HEK293 (cell line): ENCODE data around the gene PAIP2.

Experiments used
- BCL6B ChIP-seq: fragments of 450-650 bp; formaldehyde crosslinking; IDR thresholded peaks from 2 replicates; pipeline ENCODE4 v1.5.1; 2017; ENCODE audit warnings: missing biosample characterization, missing genetic modification characterization
- CTCF ChIP-seq: fragments of 450-650 bp; formaldehyde crosslinking; IDR thresholded peaks from 2 replicates; pipeline ENCODE4 v1.5.1; 2016; ENCODE audit warnings: missing biosample characterization, missing genetic modification characterization
- GFI1B ChIP-seq: fragments of 450-650 bp; formaldehyde crosslinking; IDR thresholded peaks from 2 replicates; pipeline ENCODE4 v1.5.1; 2016; ENCODE audit warnings: missing biosample characterization, missing genetic modification characterization
- GLIS2 ChIP-seq: fragments of 450-650 bp; formaldehyde crosslinking; IDR thresholded peaks from 2 replicates; pipeline ENCODE4 v1.5.1; 2016; ENCODE audit warnings: missing biosample characterization, missing genetic modification characterization
- HIC1 ChIP-seq: fragments of 450-650 bp; formaldehyde crosslinking; IDR thresholded peaks from 2 replicates; pipeline ENCODE4 v1.5.1; 2016; ENCODE audit warnings: missing biosample characterization, missing genetic modification characterization
- HOXC10 ChIP-seq: sonication (generic); formaldehyde crosslinking; IDR thresholded peaks from 2 replicates; pipeline ENCODE4 v1.8.1; 2023; ENCODE audit warnings: mild to moderate bottlenecking, missing genetic modification reagents
- KLF10 ChIP-seq: fragments of 450-650 bp; IDR thresholded peaks from 2 replicates; pipeline ENCODE4 v1.5.1; 2018; ENCODE audit warnings: missing biosample characterization, mild to moderate bottlenecking, missing genetic modification characterization
- KLF17 ChIP-seq: fragments of 450-650 bp; formaldehyde crosslinking; IDR thresholded peaks from 2 replicates; pipeline ENCODE4 v1.5.1; 2016; ENCODE audit warnings: missing biosample characterization, missing genetic modification characterization
- SCRT2 ChIP-seq: fragments of 450-650 bp; formaldehyde crosslinking; IDR thresholded peaks from 2 replicates; pipeline ENCODE4 v1.5.1; 2016; ENCODE audit warnings: missing biosample characterization, missing genetic modification characterization
- TCF7L2 ChIP-seq: IDR thresholded peaks from 2 replicates; pipeline ENCODE4 v1.6.1; 2011; ENCODE audit warnings: low read depth, mild to moderate bottlenecking, inconsistent platforms, low read length, moderate library complexity, borderline replicate concordance
- YY2 ChIP-seq: fragments of 450-650 bp; formaldehyde crosslinking; IDR thresholded peaks from 2 replicates; pipeline ENCODE4 v1.5.1; 2016; ENCODE audit warnings: missing biosample characterization, missing genetic modification characterization
- ZBTB48 ChIP-seq: fragments of 450-650 bp; formaldehyde crosslinking; IDR thresholded peaks from 2 replicates; pipeline ENCODE4 v1.5.1; 2016; ENCODE audit warnings: missing biosample characterization, missing genetic modification characterization
- ZBTB7A ChIP-seq: fragments of 450-650 bp; formaldehyde crosslinking; IDR thresholded peaks from 2 replicates; pipeline ENCODE4 v1.5.1; 2016; ENCODE audit warnings: low read depth, missing biosample characterization, missing genetic modification characterization
- ZEB2 ChIP-seq: fragments of 450-650 bp; formaldehyde crosslinking; IDR thresholded peaks from 2 replicates; pipeline ENCODE4 v1.5.1; 2016; ENCODE audit warnings: missing biosample characterization, missing genetic modification characterization
- ZNF155 ChIP-seq: fragments of 450-650 bp; formaldehyde crosslinking; IDR thresholded peaks from 2 replicates; pipeline ENCODE4 v1.5.1; 2016; ENCODE audit warnings: missing biosample characterization, missing genetic modification characterization
- ZNF19 ChIP-seq: fragments of 450-650 bp; formaldehyde crosslinking; IDR thresholded peaks from 2 replicates; pipeline ENCODE4; 2016; ENCODE audit warnings: missing biosample characterization, missing genetic modification characterization, low read depth
- ZNF214 ChIP-seq: fragments of 450-650 bp; formaldehyde crosslinking; IDR thresholded peaks from 2 replicates; pipeline ENCODE4 v1.5.1; 2017; ENCODE audit warnings: missing biosample characterization, mild to moderate bottlenecking, missing genetic modification characterization, borderline replicate concordance
- ZNF23 ChIP-seq: fragments of 450-650 bp; formaldehyde crosslinking; IDR thresholded peaks from 2 replicates; pipeline ENCODE4 v1.5.1; 2016; ENCODE audit warnings: missing biosample characterization, missing genetic modification characterization, borderline replicate concordance
- ZNF302 ChIP-seq: fragments of 450-650 bp; formaldehyde crosslinking; IDR thresholded peaks from 2 replicates; pipeline ENCODE4 v1.5.1; 2016; ENCODE audit warnings: missing biosample characterization, missing genetic modification characterization, low read depth
- ZNF398 ChIP-seq: fragments of 450-650 bp; formaldehyde crosslinking; IDR thresholded peaks from 2 replicates; pipeline ENCODE4 v1.5.1; 2017; ENCODE audit warnings: missing biosample characterization, missing genetic modification characterization
- ZNF416 ChIP-seq: fragments of 450-650 bp; formaldehyde crosslinking; IDR thresholded peaks from 2 replicates; pipeline ENCODE4 v1.5.1; 2016; ENCODE audit warnings: missing biosample characterization, missing genetic modification characterization
- ZNF501 ChIP-seq: fragments of 450-650 bp; formaldehyde crosslinking; IDR thresholded peaks from 2 replicates; pipeline ENCODE4 v1.5.1; 2016; ENCODE audit warnings: missing biosample characterization, missing genetic modification characterization
- ZNF629 ChIP-seq: fragments of 450-650 bp; formaldehyde crosslinking; IDR thresholded peaks from 2 replicates; pipeline ENCODE4 v1.5.1; 2017; ENCODE audit warnings: missing biosample characterization, missing genetic modification characterization
- ZNF768 ChIP-seq: fragments of 450-650 bp; formaldehyde crosslinking; IDR thresholded peaks from 2 replicates; pipeline ENCODE4 v1.5.1; 2018; ENCODE audit warnings: missing biosample characterization, mild to moderate bottlenecking, missing genetic modification characterization
- ZNF792 ChIP-seq: fragments of 450-650 bp; formaldehyde crosslinking; IDR thresholded peaks from 2 replicates; pipeline ENCODE4 v1.5.1; 2016; ENCODE audit warnings: missing biosample characterization, missing genetic modification characterization
- TF ChIP-seq, protein P1 (sequence below): fragments of 450-650 bp; formaldehyde crosslinking; IDR thresholded peaks from 2 replicates; pipeline ENCODE4 v1.5.1; 2016; ENCODE audit warnings: missing biosample characterization, missing genetic modification characterization
- TF ChIP-seq, protein P2 (sequence below): fragments of 450-650 bp; IDR thresholded peaks from 2 replicates; pipeline ENCODE4 v1.5.1; 2018; ENCODE audit warnings: missing biosample characterization, missing genetic modification characterization

PAIP2 gene

DNA sequence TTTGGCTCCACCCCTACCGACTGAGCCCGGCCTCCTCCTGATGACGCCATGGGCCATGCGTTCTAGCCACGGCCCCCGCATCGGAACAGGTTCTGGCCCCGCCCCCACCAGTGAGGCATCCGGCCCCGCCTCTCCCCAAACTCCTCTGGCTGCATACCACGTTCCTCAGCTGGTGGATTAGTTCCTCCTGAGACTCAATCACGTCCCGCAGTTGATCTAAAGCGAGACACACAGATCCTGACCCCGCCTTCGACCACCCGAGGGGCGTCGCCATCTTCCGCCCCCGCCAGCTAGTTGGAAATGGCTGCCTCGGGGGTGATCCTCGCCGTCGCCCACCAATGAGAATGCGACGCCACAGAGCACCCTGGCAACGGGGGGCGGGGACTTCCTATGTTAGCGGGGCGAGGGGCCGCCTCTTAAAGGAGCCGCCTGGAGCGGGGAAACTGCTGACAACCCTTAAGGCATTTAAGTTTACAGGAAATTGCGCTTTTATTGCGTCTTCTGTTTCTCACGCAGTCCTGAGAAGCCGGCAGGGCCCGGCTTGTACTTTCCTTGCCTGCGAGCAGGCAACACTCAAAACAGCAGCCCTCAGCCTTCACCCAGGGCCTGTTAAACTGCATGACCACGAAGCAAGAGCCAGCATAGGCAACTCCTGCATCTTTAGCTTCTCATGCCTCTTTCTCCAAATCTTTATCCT lies 62.3 kb downstream of the PAIP2 start, which contains the start of gene SPATA24 (continued):
- TF ChIP-seq ZNF23 (tag by site-specific recombination) (no peak), TCF7L2 (no peak), BCL6B (tag by site-specific recombination) (no peak), HOXC10 (no peak), HIC1 (no peak), ZNF19 (tag by site-specific recombination) (no peak), GLIS2 (tag by site-specific recombination) (peak; percentile 98), ZNF155 (tag by site-specific recombination) (no peak), ZNF416 (tag by site-specific recombination) (no peak), SCRT2 (tag by site-specific recombination) (no peak; the same call in 1 of the 2 replicates), ZNF501 (0 out of 2 replicates have a peak, but pooled peaks have one; percentile 51), KLF17 (peak; percentile 71; the same call in 1 of the 2 replicates), ZNF302 (no peak), ZEB2 (tag by site-specific recombination) (no peak; the same call in none of the 2 replicates), YY2 (tag by site-specific recombination) (peak; percentile 96), GFI1B (no peak), ZBTB7A (peak; percentile 98), ZBTB48 (tag by site-specific recombination) (no peak), ZNF398 (tag by site-specific recombination) (no peak), ZNF214 (tag by site-specific recombination) (no peak), CTCF (tag by site-specific recombination) (no peak), ZNF768 (tag by site-specific recombination) (no peak), ZNF792 (tag by site-specific recombination) (no peak), KLF10 (tag by site-specific recombination) (peak; percentile 93), ZNF629 (tag by site-specific recombination) (peak; percentile 99)
- TF ChIP-seq, protein P1, sequence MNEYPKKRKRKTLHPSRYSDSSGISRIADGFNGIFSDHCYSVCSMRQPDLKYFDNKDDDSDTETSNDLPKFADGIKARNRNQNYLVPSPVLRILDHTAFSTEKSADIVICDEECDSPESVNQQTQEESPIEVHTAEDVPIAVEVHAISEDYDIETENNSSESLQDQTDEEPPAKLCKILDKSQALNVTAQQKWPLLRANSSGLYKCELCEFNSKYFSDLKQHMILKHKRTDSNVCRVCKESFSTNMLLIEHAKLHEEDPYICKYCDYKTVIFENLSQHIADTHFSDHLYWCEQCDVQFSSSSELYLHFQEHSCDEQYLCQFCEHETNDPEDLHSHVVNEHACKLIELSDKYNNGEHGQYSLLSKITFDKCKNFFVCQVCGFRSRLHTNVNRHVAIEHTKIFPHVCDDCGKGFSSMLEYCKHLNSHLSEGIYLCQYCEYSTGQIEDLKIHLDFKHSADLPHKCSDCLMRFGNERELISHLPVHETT (tag by site-specific recombination), result peak; percentile 84
- TF ChIP-seq, protein P2, sequence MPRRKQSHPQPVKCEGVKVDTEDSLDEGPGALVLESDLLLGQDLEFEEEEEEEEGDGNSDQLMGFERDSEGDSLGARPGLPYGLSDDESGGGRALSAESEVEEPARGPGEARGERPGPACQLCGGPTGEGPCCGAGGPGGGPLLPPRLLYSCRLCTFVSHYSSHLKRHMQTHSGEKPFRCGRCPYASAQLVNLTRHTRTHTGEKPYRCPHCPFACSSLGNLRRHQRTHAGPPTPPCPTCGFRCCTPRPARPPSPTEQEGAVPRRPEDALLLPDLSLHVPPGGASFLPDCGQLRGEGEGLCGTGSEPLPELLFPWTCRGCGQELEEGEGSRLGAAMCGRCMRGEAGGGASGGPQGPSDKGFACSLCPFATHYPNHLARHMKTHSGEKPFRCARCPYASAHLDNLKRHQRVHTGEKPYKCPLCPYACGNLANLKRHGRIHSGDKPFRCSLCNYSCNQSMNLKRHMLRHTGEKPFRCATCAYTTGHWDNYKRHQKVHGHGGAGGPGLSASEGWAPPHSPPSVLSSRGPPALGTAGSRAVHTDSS (tag by site-specific recombination), result no peak
